Right lobe of liver (tissue), 6 donors: ENCODE data around the gene SLC7A6OS. TPM values are rescaled to one million over a fixed set of nuclear protein-coding genes. Genes with fewer than 3 reads are reported as not detected.

Experiments used
- ATAC-seq, 4 donors: fragments of 200-7000 bp; cut with Tn5 transposase; one replicate each; pipeline ENCODE4 v1.9.1; 2020; ENCODE audit warnings: mild to moderate bottlenecking in 4 of 4, moderate library complexity in 4 of 4
- DNase-seq, 3 donors: peaks; one replicate each; pipeline ENCODE4 v3.0.0-alpha.2; 2020
- H3K27ac ChIP-seq, 3 donors: fragments of 200-600 bp; one replicate each; pipeline ENCODE4 v1.8.0; 2022
- H3K27me3 ChIP-seq, 2 donors: fragments of 200-600 bp; one replicate each; pipeline ENCODE4 v1.8.0; 2022
- H3K36me3 ChIP-seq, 4 donors: fragments of 200-600 bp; sonication (generic) in 1 of 4; one replicate each; pipeline versions ENCODE4 v1.5.1 to v1.8.0; 2017 to 2022; ENCODE audit warnings: control low read depth in 1 of 4
- H3K4me1 ChIP-seq, 4 donors: fragments of 200-600 bp; sonication (generic) in 1 of 4; one replicate each; pipeline versions ENCODE4 v1.5.1 to v1.8.0; 2017 to 2022; ENCODE audit warnings: control low read depth in 1 of 4
- H3K4me3 ChIP-seq, 3 donors: fragments of 200-600 bp; one replicate each; pipeline ENCODE4 v1.8.0; 2022
- H3K9me3 ChIP-seq, 4 donors: fragments of 200-600 bp; sonication (generic) in 1 of 4; one replicate each; pipeline versions ENCODE4 v1.5.1 to v1.8.0; 2017 to 2022; ENCODE audit warnings: control low read depth in 1 of 4
- POLR2A ChIP-seq: fragments of 450-650 bp; IDR thresholded peaks from one replicate; pipeline ENCODE4 v1.6.1; 2017; ENCODE audit warnings: antibody characterized with exemption, mild to moderate bottlenecking
- WGBS: methylation state at CpG from one replicate; pipeline ENCODE4 v1.1.6; 2018; ENCODE audit warnings: low coverage, low lambda C conversion rate; ENCODE audit not compliant: insufficient coverage; ENCODE audit errors: missing lambda C conversion rate; 5-methylcytosine and 5-hydroxymethylcytosine counted together
- intact Hi-C, 2 donors: fragments of 100-400 bp; cut with DNase I; formaldehyde crosslinking; loops; one replicate each; pipeline versions ENCODE4 v1.11.2 to v1.14.1; 2022
- total RNA-seq, 6 experiments: library from RNA; depleted of rRNA in 2 of 6; stranded (reverse); fragments of >200 nt in 2 of 6; fragmentation: NEBNext Ultra II Directional in 3 of 6; extraction: Animal tissue kit (Norgen Biotek cat#: 25700) in 3 of 6; gene quantifications; one replicate each; pipeline versions ENCODE4 v1.1.0 to v1.2.4, GENCODE V29; 2016 to 2023
- TF ChIP-seq, protein P1 (sequence below), 4 donors: fragments of 200-600 bp in 3 of 4; fragments of 450-650 bp in 1 of 4; IDR thresholded peaks; one replicate each; pipeline versions ENCODE4 v1.5.1 to v1.8.0; 2016 to 2022; ENCODE audit warnings: antibody characterized with exemption in 4 of 4, mild to moderate bottlenecking in 2 of 4
- donor health status: DM: no; HTN: yes; CAD: no.
- donor health status: DM: no; HTN: no; CAD: no.
- donor health status: DM: no; HTN: no; CAD: no.
- donor health status: DM: no; HTN: yes; CAD: no.
- donor health status: DM: no; HTN: yes; CAD: no.

Gene SLC7A6OS
- total RNA-seq, 6 experiments from 2014 or later: 4.0 to 5.4 (median 4.8) TPM

DNA sequence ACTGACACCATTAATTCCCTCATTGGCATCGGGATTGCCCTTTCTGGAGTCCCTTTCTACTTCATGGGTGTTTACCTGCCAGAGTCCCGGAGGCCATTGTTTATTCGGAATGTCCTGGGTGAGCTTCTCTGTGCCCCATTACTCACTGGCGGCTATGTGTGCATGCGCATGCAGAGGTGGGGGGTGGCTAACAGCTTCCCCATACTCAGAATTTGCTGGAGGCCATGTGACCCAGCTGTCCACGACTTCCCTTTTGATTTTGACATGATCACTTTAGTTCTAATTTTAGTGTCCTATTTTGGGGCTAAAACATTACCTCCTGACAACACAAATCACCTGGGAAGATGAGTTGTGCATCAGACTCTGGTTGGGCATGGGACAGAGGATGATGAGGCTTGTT is 14.1 kb downstream of the SLC7A6OS start:
- Histone ChIP-seq H3K27me3 (no peaks in the 10 kb centered on the region), H3K36me3 (peaks cover 0 to 27% (median 10%) of the 10 kb centered on the region in 4 donors), H3K9me3 (no peaks in the 10 kb centered on the region), H3K4me1 (no peaks in the 10 kb centered on the region), H3K27ac (no peak overlapping the region), H3K4me3 (no peak overlapping the region)
- peak in 3 of 4 donors; percentile 26 to 40 (median 38) for ATAC-seq
- TF ChIP-seq, protein P1, sequence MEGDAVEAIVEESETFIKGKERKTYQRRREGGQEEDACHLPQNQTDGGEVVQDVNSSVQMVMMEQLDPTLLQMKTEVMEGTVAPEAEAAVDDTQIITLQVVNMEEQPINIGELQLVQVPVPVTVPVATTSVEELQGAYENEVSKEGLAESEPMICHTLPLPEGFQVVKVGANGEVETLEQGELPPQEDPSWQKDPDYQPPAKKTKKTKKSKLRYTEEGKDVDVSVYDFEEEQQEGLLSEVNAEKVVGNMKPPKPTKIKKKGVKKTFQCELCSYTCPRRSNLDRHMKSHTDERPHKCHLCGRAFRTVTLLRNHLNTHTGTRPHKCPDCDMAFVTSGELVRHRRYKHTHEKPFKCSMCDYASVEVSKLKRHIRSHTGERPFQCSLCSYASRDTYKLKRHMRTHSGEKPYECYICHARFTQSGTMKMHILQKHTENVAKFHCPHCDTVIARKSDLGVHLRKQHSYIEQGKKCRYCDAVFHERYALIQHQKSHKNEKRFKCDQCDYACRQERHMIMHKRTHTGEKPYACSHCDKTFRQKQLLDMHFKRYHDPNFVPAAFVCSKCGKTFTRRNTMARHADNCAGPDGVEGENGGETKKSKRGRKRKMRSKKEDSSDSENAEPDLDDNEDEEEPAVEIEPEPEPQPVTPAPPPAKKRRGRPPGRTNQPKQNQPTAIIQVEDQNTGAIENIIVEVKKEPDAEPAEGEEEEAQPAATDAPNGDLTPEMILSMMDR (IDR thresholded peaks at IDR 0.05): no peak
- no peak for TF ChIP-seq POLR2A
- no peak for DNase-seq
- intact Hi-C loops: no loop called here
- WGBS: 91% methylated on average over 3 of the region's 6 CpGs

DNA sequence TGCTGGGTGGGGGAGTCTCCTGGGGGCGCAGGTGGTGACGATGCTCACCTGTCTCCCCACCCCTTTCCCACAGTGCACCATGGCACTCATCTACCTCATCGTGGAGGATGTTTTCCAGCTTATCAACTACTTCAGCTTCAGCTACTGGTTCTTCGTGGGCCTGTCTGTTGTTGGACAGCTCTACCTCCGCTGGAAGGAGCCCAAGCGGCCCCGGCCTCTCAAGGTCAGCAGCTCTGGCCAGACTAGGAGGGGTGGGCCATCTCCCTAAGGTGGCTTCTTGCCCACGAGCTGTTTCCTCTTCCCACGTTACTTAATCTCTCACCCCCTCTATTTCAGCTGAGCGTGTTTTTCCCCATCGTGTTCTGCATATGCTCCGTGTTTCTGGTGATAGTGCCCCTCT is 14.5 kb downstream of the SLC7A6OS start:
- H3K9me3 ChIP-seq: no peaks in the 10 kb centered on the region
- DNase-seq: no peak
- TF ChIP-seq, protein P1 (IDR thresholded peaks at IDR 0.05): no peak
- TF ChIP-seq POLR2A: no peak
- ATAC-seq: no peak
- no peak overlapping the region for H3K27ac ChIP-seq
- 83% methylated on average over 6 of the region's 12 CpGs for WGBS
- no peaks in the 10 kb centered on the region for H3K4me1 ChIP-seq
- H3K36me3 ChIP-seq: peaks cover 0 to 23% (median 9%) of the 10 kb centered on the region in 4 donors
- H3K4me3 ChIP-seq: no peak overlapping the region
- intact Hi-C loops: no loop called here
- no peaks in the 10 kb centered on the region for H3K27me3 ChIP-seq

DNA sequence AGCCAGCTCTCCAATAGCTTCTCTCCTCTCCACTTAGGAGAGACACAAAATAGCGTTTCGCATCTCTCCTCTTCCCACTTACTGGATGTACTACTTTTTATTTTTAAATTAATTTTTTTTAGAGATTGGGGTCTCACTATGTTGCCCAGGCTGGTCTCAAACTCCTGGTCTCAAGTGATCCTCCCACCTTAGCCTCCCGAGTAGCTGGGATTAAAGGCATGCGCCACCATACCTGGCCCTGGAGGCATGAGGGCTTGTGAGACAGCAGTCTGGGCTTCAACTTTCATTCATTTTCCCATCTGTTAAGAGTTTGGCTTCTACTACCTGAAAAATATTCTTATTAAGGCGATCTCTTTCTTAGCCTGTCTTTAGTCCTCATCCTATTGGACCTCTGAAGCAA is 18.3 kb downstream of the SLC7A6OS start:
- Histone ChIP-seq H3K9me3 (no peaks in the 10 kb centered on the region), H3K36me3 (no peaks in the 10 kb centered on the region), H3K27me3 (no peaks in the 10 kb centered on the region), H3K27ac (no peak overlapping the region), H3K4me1 (no peaks in the 10 kb centered on the region), H3K4me3 (no peak overlapping the region)
- intact Hi-C loops: no loop called here
- ATAC-seq: no peak
- no peak for TF ChIP-seq POLR2A
- TF ChIP-seq, protein P1 (IDR thresholded peaks at IDR 0.05): no peak
- 90% methylated on average over 5 of the region's 5 CpGs for WGBS
- DNase-seq: no peak

DNA sequence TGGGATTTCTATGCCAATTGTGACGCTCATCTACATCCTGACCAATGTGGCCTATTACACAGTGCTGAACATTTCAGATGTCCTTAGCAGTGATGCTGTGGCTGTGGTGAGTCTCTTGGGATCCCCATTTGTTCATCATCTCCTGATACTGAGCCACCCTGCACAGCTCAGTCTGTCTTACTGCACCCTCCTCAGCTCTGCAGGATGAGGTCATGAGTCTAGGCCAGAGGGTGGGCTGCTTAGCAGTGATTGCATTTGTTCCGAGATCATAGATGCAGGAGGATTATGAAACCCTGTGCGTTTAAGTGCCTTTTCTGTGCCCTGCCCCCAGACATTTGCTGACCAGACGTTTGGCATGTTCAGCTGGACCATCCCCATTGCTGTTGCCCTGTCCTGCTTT is 19.5 kb downstream of the SLC7A6OS start:
- no peak for TF ChIP-seq POLR2A
- TF ChIP-seq, protein P1 (IDR thresholded peaks at IDR 0.05): no peak
- DNase-seq (no peak), ATAC-seq (no peak)
- Histone ChIP-seq H3K27ac (no peak overlapping the region), H3K27me3 (no peaks in the 10 kb centered on the region), H3K9me3 (no peaks in the 10 kb centered on the region), H3K4me3 (no peak overlapping the region), H3K36me3 (no peaks in the 10 kb centered on the region), H3K4me1 (no peaks in the 10 kb centered on the region)
- no CpG with 5 or more reads among the region's 4 CpGs for WGBS
- intact Hi-C loops: no loop called here

DNA sequence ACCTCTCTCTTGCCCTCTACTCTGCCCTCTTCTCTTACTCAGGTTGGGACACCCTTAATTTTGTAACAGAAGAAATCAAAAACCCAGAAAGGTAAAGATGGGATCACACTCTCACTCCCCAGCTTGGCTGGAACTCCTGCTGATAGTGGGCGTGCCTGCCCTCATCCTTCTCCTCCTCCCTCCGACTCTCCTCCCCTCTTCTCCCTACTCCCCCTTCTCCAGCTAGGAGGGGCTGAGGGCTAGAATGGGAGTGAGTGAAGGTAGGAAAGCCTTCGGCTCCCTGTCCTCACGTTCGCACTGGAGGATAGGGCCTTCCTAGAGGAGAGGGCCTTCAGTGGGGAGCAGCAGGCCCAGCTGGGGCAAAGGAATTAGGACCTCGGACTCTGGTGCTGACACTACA is 20.3 kb downstream of the SLC7A6OS start:
- no peaks in the 10 kb centered on the region for H3K36me3 ChIP-seq

More for the DNA sequence above, 20.3 kb downstream of the SLC7A6OS start:
- H3K4me1 ChIP-seq: peaks cover 0 to 1% (median 0%) of the 10 kb centered on the region in 4 donors
- no peak for DNase-seq
- no peaks in the 10 kb centered on the region for H3K27me3 ChIP-seq
- ATAC-seq: no peak
- H3K4me3 ChIP-seq: no peak overlapping the region
- intact Hi-C loops: no loop called here
- no peak overlapping the region for H3K27ac ChIP-seq
- no peaks in the 10 kb centered on the region for H3K9me3 ChIP-seq
- TF ChIP-seq, protein P1 (IDR thresholded peaks at IDR 0.05): no peak
- TF ChIP-seq POLR2A: no peak
- WGBS: 71% methylated on average over 5 of the region's 6 CpGs
